ENCODE results near the gene EVC2. TPM values are rescaled to one million over a fixed set of nuclear protein-coding genes. Genes with fewer than 3 reads are reported as not detected.

Gene EVC2
- total RNA-seq, 1 donor from 2014 or later = 1.2 TPM

- ATAC-seq = no peak
These were observed 9.2 kb upstream of the EVC2 start for GRCh38 chr4:5717449-5718158.

GRCh38 chr4:5716391-5716790 is 8.0 kb upstream of the EVC2 start:
- ATAC-seq = no peak
- intact Hi-C loops (cut with DNase I) = no loop called here
- no peak for DNase-seq (ENCODE audit: missing footprints)

More at GRCh38 chr4:5717449-5718158, 9.2 kb upstream of the EVC2 start:
- no peak for DNase-seq (ENCODE audit: missing footprints)
- intact Hi-C loops (cut with DNase I) = no loop called here

- DNase-seq (ENCODE audit: missing footprints) (no peak), ATAC-seq (no peak)
- intact Hi-C loops (cut with DNase I) = no loop called here
These were observed 7.0 kb upstream of the EVC2 start for GRCh38 chr4:5715357-5715756.

GRCh38 chr4:5713861-5714260 is 5.5 kb upstream of the EVC2 start:
- DNase-seq (ENCODE audit: missing footprints) (no peak), ATAC-seq (no peak)
- intact Hi-C loops (cut with DNase I) = loop anchor here (5.0 kb wide), 1 partner anchor 68 kb away; no protein-coding TSS in a partner anchor

GRCh38 chr4:5712931-5713330 is 4.6 kb upstream of the EVC2 start:
- DNase-seq (ENCODE audit: missing footprints) (no peak), ATAC-seq (no peak)
- intact Hi-C loops (cut with DNase I) = loop anchor here (5.0 kb wide), 1 partner anchor 69 kb away; no protein-coding TSS in a partner anchor

GRCh38 chr4:5712517-5712916 is 4.2 kb upstream of the EVC2 start:
- intact Hi-C loops (cut with DNase I) = loop anchor here (5.0 kb wide), 1 partner anchor 70 kb away; no protein-coding TSS in a partner anchor
- ATAC-seq (no peak), DNase-seq (ENCODE audit: missing footprints) (no peak)

- DNase-seq (ENCODE audit: missing footprints) = no peak
- ATAC-seq = no peak
- intact Hi-C loops (cut with DNase I) = loop anchor here (5.0 kb wide), 1 partner anchor 71 kb away; no protein-coding TSS in a partner anchor
These were observed 3.3 kb upstream of the EVC2 start for GRCh38 chr4:5711479-5712184.

- ATAC-seq (peak; percentile 92), DNase-seq (ENCODE audit: missing footprints) (peak; percentile 86)
- intact Hi-C loops (cut with DNase I) = loop anchor here (5.0 kb wide), 1 partner anchor 71 kb away; no protein-coding TSS in a partner anchor
These were observed 2.7 kb upstream of the EVC2 start, which contains the start of gene EVC for GRCh38 chr4:5710961-5711478. TSS of gene EVC (plus strand) at chr4:5711201. CDS start at chr4:5711381, 180 bp downstream.

- intact Hi-C loops (cut with DNase I) = loop anchor here (5.0 kb wide), 1 partner anchor 72 kb away; no protein-coding TSS in a partner anchor
- DNase-seq (ENCODE audit: missing footprints) (no peak), ATAC-seq (peak; percentile 0)
These were observed 2.0 kb upstream of the EVC2 start for GRCh38 chr4:5710065-5710960.

- ATAC-seq (no peak), DNase-seq (ENCODE audit: missing footprints) (no peak)
- intact Hi-C loops (cut with DNase I) = no loop called here
These were observed 832 bp upstream of the EVC2 start for GRCh38 chr4:5709207-5709575.

- peak; percentile 14 for ATAC-seq
- intact Hi-C loops (cut with DNase I) = no loop called here
- DNase-seq (ENCODE audit: missing footprints) = no peak
These were observed 446 bp downstream of the EVC2 start for GRCh38 chr4:5707778-5708448.

GRCh38 chr4:5707366-5707765 is 993 bp downstream of the EVC2 start:
- ATAC-seq (no peak), DNase-seq (ENCODE audit: missing footprints) (no peak)
- intact Hi-C loops (cut with DNase I) = no loop called here

GRCh38 chr4:5706486-5707290 is 1.7 kb downstream of the EVC2 start:
- ATAC-seq = no peak
- intact Hi-C loops (cut with DNase I) = no loop called here
- no peak for DNase-seq (ENCODE audit: missing footprints)

GRCh38 chr4:5705647-5706320 is 2.6 kb downstream of the EVC2 start:
- intact Hi-C loops (cut with DNase I) = no loop called here
- ATAC-seq (no peak), DNase-seq (ENCODE audit: missing footprints) (no peak)

- intact Hi-C loops (cut with DNase I) = no loop called here
- DNase-seq (ENCODE audit: missing footprints) = no peak
- no peak for ATAC-seq
These were observed 4.1 kb downstream of the EVC2 start for GRCh38 chr4:5704276-5704675.

- intact Hi-C loops (cut with DNase I) = no loop called here
- ATAC-seq (no peak), DNase-seq (ENCODE audit: missing footprints) (no peak)
These were observed 4.5 kb downstream of the EVC2 start for GRCh38 chr4:5703831-5704230.

GRCh38 chr4:5701971-5702370 is 6.4 kb downstream of the EVC2 start:
- intact Hi-C loops (cut with DNase I) = no loop called here
- ATAC-seq = no peak

More at GRCh38 chr4:5701971-5702370, 6.4 kb downstream of the EVC2 start:
- no peak for DNase-seq (ENCODE audit: missing footprints)

Measured in Right ventricle myocardium inferior (tissue), 1 donor.